Peyer's patch (tissue), 4 donors: ENCODE results near the gene BOLA1.

Experiments
- POLR2A ChIP-seq, 2 donors: fragments of 450-650 bp; IDR thresholded peaks; one replicate each; pipeline ENCODE4 v1.5.1; 2017; ENCODE audit warnings: antibody characterized with exemption in 2 of 2, mild to moderate bottlenecking in 2 of 2, moderate library complexity in 2 of 2
- TF ChIP-seq, protein P1 (sequence below), 6 experiments: fragments of 450-650 bp in 4 of 6; fragments of 200-600 bp in 2 of 6; sonication (generic) in 1 of 6; IDR thresholded peaks; one replicate each; pipeline ENCODE4 v1.5.1; 2017 to 2019; ENCODE audit warnings: antibody characterized with exemption in 6 of 6, mild to moderate bottlenecking in 3 of 6, moderate library complexity in 1 of 6

DNA sequence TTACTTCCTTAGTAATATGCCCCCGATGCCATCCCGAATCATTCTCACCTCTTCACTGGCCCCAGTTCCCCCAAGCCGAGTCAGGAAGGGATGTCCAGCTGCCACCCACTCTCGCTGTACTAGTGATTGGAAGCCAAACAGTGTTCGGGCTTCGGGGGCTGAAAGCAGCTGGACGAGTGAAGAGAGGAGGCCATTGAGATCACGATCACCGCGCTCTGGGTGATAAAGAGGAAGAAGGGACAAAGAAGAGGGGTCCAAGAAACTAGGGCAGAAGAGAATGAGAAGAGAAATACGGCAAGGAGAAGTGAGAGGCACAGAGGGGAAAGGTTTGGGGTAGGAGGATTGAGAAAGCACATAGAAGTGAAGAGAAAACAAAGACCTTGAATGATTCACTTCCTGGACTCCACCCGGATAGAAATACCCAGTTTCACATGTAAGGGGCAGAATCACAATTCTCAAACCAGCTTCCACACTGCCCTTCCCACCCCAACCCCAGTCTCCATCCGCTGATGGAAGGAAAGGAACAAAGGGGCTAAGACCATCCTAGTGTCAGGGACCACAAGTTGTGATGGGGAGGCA is 31.9 kb downstream of the BOLA1 start:
- TF ChIP-seq, protein P1, sequence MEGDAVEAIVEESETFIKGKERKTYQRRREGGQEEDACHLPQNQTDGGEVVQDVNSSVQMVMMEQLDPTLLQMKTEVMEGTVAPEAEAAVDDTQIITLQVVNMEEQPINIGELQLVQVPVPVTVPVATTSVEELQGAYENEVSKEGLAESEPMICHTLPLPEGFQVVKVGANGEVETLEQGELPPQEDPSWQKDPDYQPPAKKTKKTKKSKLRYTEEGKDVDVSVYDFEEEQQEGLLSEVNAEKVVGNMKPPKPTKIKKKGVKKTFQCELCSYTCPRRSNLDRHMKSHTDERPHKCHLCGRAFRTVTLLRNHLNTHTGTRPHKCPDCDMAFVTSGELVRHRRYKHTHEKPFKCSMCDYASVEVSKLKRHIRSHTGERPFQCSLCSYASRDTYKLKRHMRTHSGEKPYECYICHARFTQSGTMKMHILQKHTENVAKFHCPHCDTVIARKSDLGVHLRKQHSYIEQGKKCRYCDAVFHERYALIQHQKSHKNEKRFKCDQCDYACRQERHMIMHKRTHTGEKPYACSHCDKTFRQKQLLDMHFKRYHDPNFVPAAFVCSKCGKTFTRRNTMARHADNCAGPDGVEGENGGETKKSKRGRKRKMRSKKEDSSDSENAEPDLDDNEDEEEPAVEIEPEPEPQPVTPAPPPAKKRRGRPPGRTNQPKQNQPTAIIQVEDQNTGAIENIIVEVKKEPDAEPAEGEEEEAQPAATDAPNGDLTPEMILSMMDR (IDR thresholded peaks at IDR 0.05), result no peak
- no peak for TF ChIP-seq POLR2A (IDR thresholded peaks at IDR 0.05)
